ENCODE results near the gene EXOC6B.
"Not testable (repeated sequence)": the region's sequence is repeated elsewhere in the genome, so short reads cannot be mapped to it uniquely, and the experiment has no call there.

EXOC6B gene

GRCh38 chr2:72543497-72544216 lies 282.2 kb downstream of the EXOC6B start:
- TF ChIP-seq, protein P1, sequence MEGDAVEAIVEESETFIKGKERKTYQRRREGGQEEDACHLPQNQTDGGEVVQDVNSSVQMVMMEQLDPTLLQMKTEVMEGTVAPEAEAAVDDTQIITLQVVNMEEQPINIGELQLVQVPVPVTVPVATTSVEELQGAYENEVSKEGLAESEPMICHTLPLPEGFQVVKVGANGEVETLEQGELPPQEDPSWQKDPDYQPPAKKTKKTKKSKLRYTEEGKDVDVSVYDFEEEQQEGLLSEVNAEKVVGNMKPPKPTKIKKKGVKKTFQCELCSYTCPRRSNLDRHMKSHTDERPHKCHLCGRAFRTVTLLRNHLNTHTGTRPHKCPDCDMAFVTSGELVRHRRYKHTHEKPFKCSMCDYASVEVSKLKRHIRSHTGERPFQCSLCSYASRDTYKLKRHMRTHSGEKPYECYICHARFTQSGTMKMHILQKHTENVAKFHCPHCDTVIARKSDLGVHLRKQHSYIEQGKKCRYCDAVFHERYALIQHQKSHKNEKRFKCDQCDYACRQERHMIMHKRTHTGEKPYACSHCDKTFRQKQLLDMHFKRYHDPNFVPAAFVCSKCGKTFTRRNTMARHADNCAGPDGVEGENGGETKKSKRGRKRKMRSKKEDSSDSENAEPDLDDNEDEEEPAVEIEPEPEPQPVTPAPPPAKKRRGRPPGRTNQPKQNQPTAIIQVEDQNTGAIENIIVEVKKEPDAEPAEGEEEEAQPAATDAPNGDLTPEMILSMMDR (conservative IDR thresholded peaks at IDR 0.05; ENCODE audit: low read depth): no peak
- no peak overlapping the region for H3K27ac ChIP-seq
- no peak for DNase-seq (ENCODE audit: low spot score)
- ChIA-PET CTCF (interaction anchor here (0.7 kb wide), 1 partner anchor 26 kb away, joined by 3 read pairs; no protein-coding TSS in a partner anchor), POLR2A (ENCODE audit: low non-redundant PET) (no interaction called here)

DNA sequence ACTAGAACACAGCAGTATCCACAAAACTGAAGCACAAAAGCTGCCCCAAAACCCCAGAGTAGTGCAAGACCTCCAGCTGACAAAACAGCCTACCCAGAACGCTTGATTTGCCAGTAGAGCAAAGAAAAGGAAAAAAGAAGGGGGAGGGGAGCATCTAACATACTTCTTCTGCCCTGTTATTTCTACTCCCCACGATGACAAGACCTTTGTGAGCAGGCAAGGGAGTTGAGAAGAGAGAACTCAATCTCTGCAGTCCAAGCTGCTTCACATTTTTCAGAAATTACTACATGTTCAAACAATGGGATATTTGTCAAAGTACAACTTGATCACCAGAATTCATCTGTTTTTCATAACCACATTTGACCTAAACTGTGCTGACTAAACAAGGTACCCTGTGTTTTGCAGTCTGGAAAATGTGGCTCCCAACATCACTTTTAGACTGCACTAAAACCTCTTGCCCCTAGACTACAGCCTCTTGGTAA lies 286.7 kb downstream of the EXOC6B start:
- ChIA-PET CTCF (no interaction called here), POLR2A (ENCODE audit: low non-redundant PET) (no interaction called here)
- H3K27ac ChIP-seq: no peak overlapping the region
- TF ChIP-seq, protein P1 (conservative IDR thresholded peaks at IDR 0.05; ENCODE audit: low read depth): no peak
- DNase-seq (ENCODE audit: low spot score): no peak

GRCh38 chr2:72538486-72538885 lies 287.3 kb downstream of the EXOC6B start:
- no peak for DNase-seq (ENCODE audit: low spot score)
- TF ChIP-seq, protein P1 (conservative IDR thresholded peaks at IDR 0.05; ENCODE audit: low read depth): no peak
- POLR2A ChIA-PET (ENCODE audit: low non-redundant PET): no interaction called here
- CTCF ChIA-PET: interaction anchor here (0.5 kb wide), 1 partner anchor 12 kb away, joined by 3 read pairs; no protein-coding TSS in a partner anchor
- no peak overlapping the region for H3K27ac ChIP-seq

GRCh38 chr2:72535586-72535985 lies 290.2 kb downstream of the EXOC6B start:
- POLR2A ChIA-PET (ENCODE audit: low non-redundant PET); DNase-seq (ENCODE audit: low spot score); CTCF ChIA-PET; H3K27ac ChIP-seq: not testable (repeated sequence)

DNA sequence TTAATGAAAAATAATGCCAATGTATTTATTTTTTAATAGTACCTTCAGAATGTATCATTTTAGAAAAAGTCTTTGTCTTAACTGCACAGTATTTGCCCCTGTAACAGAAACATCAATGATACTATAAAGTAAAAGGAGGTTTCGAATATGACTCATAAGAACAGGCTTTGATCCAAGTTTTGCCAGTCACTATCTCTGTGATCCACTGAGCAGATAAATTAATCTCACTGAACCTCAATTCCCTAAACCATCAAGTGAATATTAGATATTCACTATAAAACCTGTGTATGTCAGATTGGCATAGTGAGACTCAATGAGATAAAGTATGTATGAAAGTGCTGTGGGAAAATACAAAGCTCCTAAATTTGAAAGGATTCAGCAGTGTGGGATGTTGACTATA lies 292.1 kb downstream of the EXOC6B start:
- POLR2A ChIA-PET (ENCODE audit: low non-redundant PET): no interaction called here
- peak; percentile 51 for DNase-seq (ENCODE audit: low spot score)
- no peak overlapping the region for H3K27ac ChIP-seq
- CTCF ChIA-PET: interaction anchor here (0.6 kb wide), 1 partner anchor 151 kb away, joined by 5 read pairs; no protein-coding TSS in a partner anchor
- TF ChIP-seq, protein P1 (conservative IDR thresholded peaks at IDR 0.05; ENCODE audit: low read depth): no peak

GRCh38 chr2:72527424-72527823 lies 298.4 kb downstream of the EXOC6B start:
- TF ChIP-seq, protein P1 (conservative IDR thresholded peaks at IDR 0.05; ENCODE audit: low read depth): no peak
- CTCF ChIA-PET: interaction anchor here (0.5 to 1.1 kb wide), 2 partner anchors 9 to 15 kb away, joined by 3 to 5 read pairs; no protein-coding TSS in a partner anchor
- POLR2A ChIA-PET (ENCODE audit: low non-redundant PET): no interaction called here
- no peak overlapping the region for H3K27ac ChIP-seq
- DNase-seq (ENCODE audit: low spot score): no peak

GRCh38 chr2:72526623-72527022 lies 299.2 kb downstream of the EXOC6B start:
- H3K27ac ChIP-seq: no peak overlapping the region
- ChIA-PET POLR2A (ENCODE audit: low non-redundant PET) (no interaction called here), CTCF (interaction anchor here (0.5 to 0.7 kb wide), 2 partner anchors 11 to 27 kb away, joined by 3 read pairs; no protein-coding TSS in a partner anchor)
- TF ChIP-seq, protein P1 (conservative IDR thresholded peaks at IDR 0.05; ENCODE audit: low read depth): no peak
- no peak for DNase-seq (ENCODE audit: low spot score)
